Tongue (tissue), 3 donors: ENCODE results near the gene PHRF1. TPM values are rescaled to one million over a fixed set of nuclear protein-coding genes. Genes with fewer than 3 reads are reported as not detected.

Experiments
- DNase-seq: peaks from one replicate; pipeline ENCODE4 v3.0.0-alpha.2; 2015
- small RNA-seq: library from RNA; depleted of rRNA; stranded (forward); fragments of <200 nt; gene quantifications from one replicate; pipeline ENCODE3, GENCODE V24; 2014; ENCODE audit warnings: low replicate concordance
- total RNA-seq: library from RNA; depleted of rRNA; stranded (reverse); fragments of >200 nt; gene quantifications from one replicate; pipeline ENCODE4 v1.2.3, GENCODE V29; 2014

PHRF1 gene
- total RNA-seq, 1 donor from 2014 or later = 26.5 TPM

DNA sequence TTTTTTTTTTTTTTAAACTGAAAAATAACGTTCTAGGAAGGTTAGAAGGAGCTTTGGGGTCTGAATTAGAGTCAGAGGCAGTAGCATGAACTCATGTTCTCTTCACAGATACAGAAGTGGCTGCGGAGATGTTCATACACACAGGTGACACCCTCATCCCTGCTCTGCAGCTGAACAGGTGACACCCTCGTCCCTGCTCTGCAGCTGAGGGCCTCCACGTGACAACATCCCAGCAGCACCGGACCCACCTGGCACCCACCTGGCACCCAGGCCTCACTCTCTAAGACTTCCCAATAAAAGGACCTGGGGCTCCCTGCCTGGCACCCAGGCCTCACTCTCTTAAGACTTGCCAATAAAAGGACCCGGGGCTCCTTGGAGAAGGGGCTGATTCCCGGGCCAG, 80.6 kb downstream of the PHRF1 start:
- DNase-seq = no peak

DNA sequence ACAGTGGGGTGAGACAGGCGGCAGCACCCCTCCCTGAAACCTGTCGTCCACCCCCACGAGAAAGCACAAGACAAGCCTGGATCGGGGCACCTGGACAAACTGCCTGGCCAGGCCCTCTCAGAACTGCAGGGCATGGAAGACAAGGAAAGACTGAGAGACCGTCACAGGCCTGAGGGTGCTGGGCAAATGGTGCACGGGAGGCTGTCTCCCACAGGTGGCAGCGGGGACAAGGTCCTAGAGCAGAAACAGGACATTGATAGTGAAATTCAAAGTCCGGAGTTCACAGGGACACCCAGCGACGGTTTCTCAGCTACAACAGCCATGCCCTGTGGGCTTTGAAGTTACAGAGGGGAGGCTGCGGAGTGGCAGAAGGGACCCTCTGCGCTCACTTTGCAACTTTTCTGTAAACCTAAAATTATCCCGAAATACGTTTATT, 81.4 kb downstream of the PHRF1 start:
- no peak for DNase-seq

DNA sequence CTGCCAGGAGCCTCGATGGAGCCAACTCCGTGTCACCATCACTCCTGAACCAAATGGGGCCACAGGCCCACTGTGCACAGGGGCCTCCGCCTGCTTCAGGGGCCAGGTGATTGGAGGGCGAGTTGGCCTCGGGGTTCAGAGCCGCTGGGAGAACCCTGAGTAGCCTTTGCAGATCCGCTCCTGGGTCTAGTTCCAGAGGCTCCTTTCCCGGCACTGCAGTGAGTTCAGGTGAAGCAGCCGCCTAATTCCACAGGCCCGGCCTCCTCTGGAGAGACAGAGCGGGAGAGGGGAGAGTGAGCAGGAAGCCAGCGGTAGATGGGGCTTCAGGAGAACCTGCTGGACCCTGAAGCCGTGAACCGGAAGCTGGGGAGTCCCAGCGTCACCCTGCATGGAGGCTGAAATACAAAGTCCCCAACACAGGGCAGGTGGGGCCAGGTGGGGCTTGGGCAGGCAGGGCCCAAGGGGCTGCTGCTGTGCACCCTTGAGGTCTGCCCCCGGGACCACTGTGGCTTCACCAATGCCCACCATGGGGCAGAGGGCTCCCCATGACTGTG, 83.3 kb downstream of the PHRF1 start:
- no peak for DNase-seq

DNA sequence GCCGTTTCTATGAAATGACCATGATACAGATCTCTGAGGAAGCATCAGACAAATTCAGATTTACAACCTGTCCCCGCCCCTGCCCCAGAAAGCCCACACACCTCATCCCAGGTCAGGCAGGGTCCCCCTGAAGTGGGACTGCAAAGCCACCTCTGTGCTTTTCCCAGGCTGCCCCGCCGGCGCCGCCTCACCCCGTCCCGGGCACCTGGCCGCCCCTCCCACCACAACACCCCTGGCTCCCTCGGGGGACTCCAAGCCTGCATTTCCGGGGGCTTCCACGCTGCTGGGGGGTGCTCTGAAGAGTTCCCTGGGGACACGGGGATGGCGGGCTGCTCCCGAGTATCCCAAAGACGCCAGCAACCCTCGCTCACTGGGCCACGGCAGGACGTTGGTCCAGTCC, 84.0 kb downstream of the PHRF1 start:
- DNase-seq = no peak

DNA sequence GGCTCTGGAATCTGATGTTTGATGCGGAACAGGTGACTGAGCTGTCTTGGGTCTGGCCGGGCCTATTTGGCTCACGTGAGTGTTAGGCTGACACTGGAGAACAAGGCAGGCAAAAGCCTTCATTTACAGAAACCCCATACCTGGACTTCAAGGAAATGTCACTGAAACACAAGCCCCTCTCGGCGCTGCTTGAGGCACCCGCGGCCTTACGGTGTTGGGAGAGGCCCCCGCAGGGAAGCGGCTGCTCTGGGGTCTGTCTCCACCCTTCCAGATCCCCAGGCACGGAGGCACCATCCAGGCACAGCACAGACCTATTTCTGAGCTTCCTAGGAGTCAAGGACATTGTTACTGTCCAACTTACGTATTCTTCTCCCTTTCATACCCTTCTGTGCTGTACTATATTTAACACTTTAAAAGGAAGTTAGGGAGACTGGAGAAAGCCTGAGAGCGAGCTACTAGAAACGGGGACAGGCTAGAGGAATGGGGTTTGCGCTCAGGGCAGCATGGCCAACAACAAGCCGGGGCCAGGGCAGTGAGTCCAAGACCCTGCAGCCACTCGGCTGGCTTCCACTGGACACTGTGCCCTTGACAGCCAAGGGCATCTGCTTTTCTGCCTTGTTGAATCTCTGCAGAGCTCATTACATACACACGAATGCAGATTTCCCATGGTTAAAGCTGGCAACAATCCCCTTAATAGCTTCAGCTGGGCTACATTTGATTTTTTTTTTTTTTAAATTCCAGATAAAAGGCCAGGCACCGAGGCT, 84.6 kb downstream of the PHRF1 start:
- no peak for DNase-seq

Small RNAs within 50 kb of the gene (small RNA-seq; reads per million reads assigned to genes)
- 4.6 reads per million, percentile 92 among the genes with 10 or more reads in this experiment for gene MIR210

Other genes starting within 250 kb of the PHRF1 start
- gene B4GALNT4, start 207.0 kb upstream of the PHRF1 start, total RNA-seq = 22.9 TPM
- gene PKP3, start 182.3 kb upstream of the PHRF1 start, total RNA-seq = 39.2 TPM
- gene SIGIRR, start 161.5 kb upstream of the PHRF1 start, total RNA-seq = 10.7 TPM
- 2.1 TPM for gene ANO9, start 134.5 kb upstream of the PHRF1 start, total RNA-seq
- gene PTDSS2, start 126.2 kb upstream of the PHRF1 start, total RNA-seq = 20.1 TPM
- gene RNH1, start 69.2 kb upstream of the PHRF1 start, total RNA-seq = 155 TPM
- 50.7 TPM for gene HRAS, start 40.9 kb upstream of the PHRF1 start, total RNA-seq
- 2.1 TPM for gene LRRC56, start 38.9 kb upstream of the PHRF1 start, total RNA-seq
- 0.82 TPM for gene LMNTD2, start 15.7 kb upstream of the PHRF1 start, total RNA-seq
- 7.3 TPM for gene RASSF7, start 15.5 kb upstream of the PHRF1 start, total RNA-seq
- gene IRF7, start 39.5 kb downstream of the PHRF1 start, total RNA-seq = 12.5 TPM
- not detected for gene CDHR5, start 48.5 kb downstream of the PHRF1 start, total RNA-seq
- 21.6 TPM for gene SCT, start 50.7 kb downstream of the PHRF1 start, total RNA-seq
- not detected for gene DRD4, start 60.8 kb downstream of the PHRF1 start, total RNA-seq
- 18.8 TPM for gene DEAF1, start 118.8 kb downstream of the PHRF1 start, total RNA-seq
- gene TMEM80, start 119.3 kb downstream of the PHRF1 start, total RNA-seq = 10.1 TPM
- 88.3 TPM for gene EPS8L2, start 129.8 kb downstream of the PHRF1 start, total RNA-seq
- gene TALDO1, start 171.0 kb downstream of the PHRF1 start, total RNA-seq = 79.3 TPM
- 17.4 TPM for gene GATD1, start 201.0 kb downstream of the PHRF1 start, total RNA-seq
- gene CEND1, start 213.6 kb downstream of the PHRF1 start, total RNA-seq = not detected
- gene SLC25A22, start 221.8 kb downstream of the PHRF1 start, total RNA-seq = 7.5 TPM
- 13.4 TPM for gene PIDD1, start 228.8 kb downstream of the PHRF1 start, total RNA-seq
- 259 TPM for gene RPLP2, start 233.5 kb downstream of the PHRF1 start, total RNA-seq
- 29.8 TPM for gene PNPLA2, start 242.4 kb downstream of the PHRF1 start, total RNA-seq